ENCODE results near the gene TRAP1.

DNA sequence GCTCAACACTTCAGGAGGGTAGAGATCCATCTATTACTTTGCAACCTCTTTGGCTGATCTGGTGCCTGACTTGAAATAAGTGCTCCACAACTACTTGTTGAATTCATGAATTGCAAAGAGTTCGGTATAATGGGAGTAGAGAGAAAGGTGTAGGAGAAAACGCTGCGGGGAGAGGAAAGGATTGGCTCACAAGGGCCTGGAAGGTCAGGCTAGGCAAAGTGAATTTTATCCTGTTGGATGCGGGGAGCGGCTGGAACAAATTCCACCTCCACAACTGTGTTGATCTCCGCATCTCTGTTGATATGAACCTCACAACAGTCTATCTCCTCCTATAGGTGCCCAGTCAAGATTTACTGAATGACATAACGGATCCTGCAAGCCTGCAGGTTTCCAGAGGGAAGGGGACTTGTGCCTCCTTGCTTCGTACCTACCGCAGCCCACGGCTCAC, 106.6 kb downstream of the TRAP1 start:
- TF ChIP-seq, protein P1, sequence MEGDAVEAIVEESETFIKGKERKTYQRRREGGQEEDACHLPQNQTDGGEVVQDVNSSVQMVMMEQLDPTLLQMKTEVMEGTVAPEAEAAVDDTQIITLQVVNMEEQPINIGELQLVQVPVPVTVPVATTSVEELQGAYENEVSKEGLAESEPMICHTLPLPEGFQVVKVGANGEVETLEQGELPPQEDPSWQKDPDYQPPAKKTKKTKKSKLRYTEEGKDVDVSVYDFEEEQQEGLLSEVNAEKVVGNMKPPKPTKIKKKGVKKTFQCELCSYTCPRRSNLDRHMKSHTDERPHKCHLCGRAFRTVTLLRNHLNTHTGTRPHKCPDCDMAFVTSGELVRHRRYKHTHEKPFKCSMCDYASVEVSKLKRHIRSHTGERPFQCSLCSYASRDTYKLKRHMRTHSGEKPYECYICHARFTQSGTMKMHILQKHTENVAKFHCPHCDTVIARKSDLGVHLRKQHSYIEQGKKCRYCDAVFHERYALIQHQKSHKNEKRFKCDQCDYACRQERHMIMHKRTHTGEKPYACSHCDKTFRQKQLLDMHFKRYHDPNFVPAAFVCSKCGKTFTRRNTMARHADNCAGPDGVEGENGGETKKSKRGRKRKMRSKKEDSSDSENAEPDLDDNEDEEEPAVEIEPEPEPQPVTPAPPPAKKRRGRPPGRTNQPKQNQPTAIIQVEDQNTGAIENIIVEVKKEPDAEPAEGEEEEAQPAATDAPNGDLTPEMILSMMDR (IDR thresholded peaks at IDR 0.05; ENCODE audit: insufficient read depth, low read length, poor library complexity, severe bottlenecking): no peak
- TF ChIP-seq EZH2phosphoT487 (conservative IDR thresholded peaks at IDR 0.05; ENCODE audit: low read length): no peak
